Esophagus muscularis mucosa (tissue), 4 donors: Measurements from ENCODE around the gene GRID1. TPM values are rescaled to one million over a fixed set of nuclear protein-coding genes. Genes with fewer than 3 reads are reported as not detected.

Experiments used
- DNase-seq: peaks from one replicate; pipeline ENCODE4 v3.0.0-alpha.2; 2017; ENCODE audit errors: extremely low spot score
- H3K27ac ChIP-seq, 4 donors: fragments of 200-600 bp; sonication (generic); replicated peaks in 1 of 4; 1 replicate in 3 of 4; 2 replicates in 1 of 4; pipeline ENCODE4 v1.5.1; 2016 to 2019; ENCODE audit warnings: mild to moderate bottlenecking in 1 of 4
- H3K27me3 ChIP-seq, 4 donors: fragments of 200-600 bp; sonication (generic); one replicate each; pipeline versions ENCODE4 v1.5.1 to v1.6.0; 2016 to 2019
- H3K36me3 ChIP-seq, 4 donors: fragments of 200-600 bp; sonication (generic); one replicate each; pipeline ENCODE4 v1.5.1; 2016 to 2019
- H3K4me1 ChIP-seq, 4 donors: fragments of 200-600 bp; sonication (generic); one replicate each; pipeline ENCODE4 v1.5.1; 2016 to 2019
- H3K4me3 ChIP-seq, 4 donors: fragments of 200-600 bp; sonication (generic); 1 replicate in 2 of 4; 2 replicates in 2 of 4; pipeline ENCODE4 v1.5.1; 2016 to 2019; ENCODE audit warnings: mild to moderate bottlenecking in 4 of 4, moderate library complexity in 1 of 4
- H3K9me3 ChIP-seq, 4 donors: fragments of 200-600 bp; sonication (generic); 1 replicate in 3 of 4; 2 replicates in 1 of 4; pipeline ENCODE4 v1.5.1; 2016 to 2019
- EP300 ChIP-seq: sonication (generic); formaldehyde crosslinking; IDR thresholded peaks from one replicate; pipeline ENCODE4 v1.6.1; 2017; ENCODE audit warnings: antibody characterized with exemption
- POLR2A ChIP-seq: fragments of 450-650 bp; IDR thresholded peaks from one replicate; pipeline ENCODE4 v1.6.1; 2017; ENCODE audit warnings: antibody characterized with exemption, moderate library complexity, mild to moderate bottlenecking, low read depth
- POLR2AphosphoS5 ChIP-seq, 2 donors: sonication (generic); formaldehyde crosslinking; IDR thresholded peaks; one replicate each; pipeline ENCODE4 v1.6.1; 2017; ENCODE audit warnings: antibody characterized with exemption in 2 of 2
- WGBS: methylation state at CpG from one replicate; pipeline ENCODE4 v1.1.5; 2018; 5-methylcytosine and 5-hydroxymethylcytosine counted together
- intact Hi-C: fragments of 100-400 bp; cut with DNase I; formaldehyde crosslinking; loops from one replicate; pipeline ENCODE4 v1.15.1; 2023
- total RNA-seq, 4 donors: library from RNA; depleted of rRNA; stranded (reverse); fragments of >200 nt; gene quantifications; one replicate each; pipeline versions ENCODE4 v1.1.0 to v1.2.1, GENCODE V29; 2016
- TF ChIP-seq, protein P1 (sequence below), 3 experiments: fragments of 200-600 bp in 2 of 3; fragments of 450-650 bp in 1 of 3; sonication (generic) in 2 of 3; IDR thresholded peaks; one replicate each; pipeline ENCODE4 v1.5.1; 2017 to 2019; ENCODE audit warnings: antibody characterized with exemption in 3 of 3, mild to moderate bottlenecking in 2 of 3, moderate library complexity in 1 of 3

GRID1 gene
- total RNA-seq, 4 donors from 2014 or later: under 0.01 to 1.3 (median 1.1) TPM

- Histone ChIP-seq H3K36me3 (no peaks in the 10 kb centered on the region), H3K27ac (no peak overlapping the region), H3K4me3 (no peak overlapping the region), H3K4me1 (no peaks in the 10 kb centered on the region), H3K9me3 (no peaks in the 10 kb centered on the region), H3K27me3 (peaks cover 0 to 20% (median 0%) of the 10 kb centered on the region in 4 donors)
- 75% methylated on average over 13 of the region's 13 CpGs for WGBS
- no peak for TF ChIP-seq POLR2A
- no peak for TF ChIP-seq POLR2AphosphoS5 (IDR thresholded peaks at IDR 0.05)
- TF ChIP-seq, protein P1, sequence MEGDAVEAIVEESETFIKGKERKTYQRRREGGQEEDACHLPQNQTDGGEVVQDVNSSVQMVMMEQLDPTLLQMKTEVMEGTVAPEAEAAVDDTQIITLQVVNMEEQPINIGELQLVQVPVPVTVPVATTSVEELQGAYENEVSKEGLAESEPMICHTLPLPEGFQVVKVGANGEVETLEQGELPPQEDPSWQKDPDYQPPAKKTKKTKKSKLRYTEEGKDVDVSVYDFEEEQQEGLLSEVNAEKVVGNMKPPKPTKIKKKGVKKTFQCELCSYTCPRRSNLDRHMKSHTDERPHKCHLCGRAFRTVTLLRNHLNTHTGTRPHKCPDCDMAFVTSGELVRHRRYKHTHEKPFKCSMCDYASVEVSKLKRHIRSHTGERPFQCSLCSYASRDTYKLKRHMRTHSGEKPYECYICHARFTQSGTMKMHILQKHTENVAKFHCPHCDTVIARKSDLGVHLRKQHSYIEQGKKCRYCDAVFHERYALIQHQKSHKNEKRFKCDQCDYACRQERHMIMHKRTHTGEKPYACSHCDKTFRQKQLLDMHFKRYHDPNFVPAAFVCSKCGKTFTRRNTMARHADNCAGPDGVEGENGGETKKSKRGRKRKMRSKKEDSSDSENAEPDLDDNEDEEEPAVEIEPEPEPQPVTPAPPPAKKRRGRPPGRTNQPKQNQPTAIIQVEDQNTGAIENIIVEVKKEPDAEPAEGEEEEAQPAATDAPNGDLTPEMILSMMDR (IDR thresholded peaks at IDR 0.05): no peak
- no peak for TF ChIP-seq EP300
- DNase-seq: no peak
- intact Hi-C loops: no loop called here
Observed at GRCh38 chr10:86340176-86340990, 26.2 kb downstream of the GRID1 start.

- 74% methylated on average over 12 of the region's 12 CpGs for WGBS
- intact Hi-C loops: no loop called here
- H3K4me3 ChIP-seq: no peak overlapping the region
- DNase-seq: no peak
- TF ChIP-seq, protein P1 (IDR thresholded peaks at IDR 0.05): no peak
- TF ChIP-seq POLR2AphosphoS5 (IDR thresholded peaks at IDR 0.05): no peak
- TF ChIP-seq EP300: no peak
- TF ChIP-seq POLR2A: no peak
- H3K27me3 ChIP-seq: peaks cover 0 to 27% (median 0%) of the 10 kb centered on the region in 4 donors
- H3K36me3 ChIP-seq: no peaks in the 10 kb centered on the region
- no peaks in the 10 kb centered on the region for H3K9me3 ChIP-seq
- H3K27ac ChIP-seq: no peak overlapping the region
- H3K4me1 ChIP-seq: no peaks in the 10 kb centered on the region
Observed at GRCh38 chr10:86339226-86339865, 27.2 kb downstream of the GRID1 start.

DNA sequence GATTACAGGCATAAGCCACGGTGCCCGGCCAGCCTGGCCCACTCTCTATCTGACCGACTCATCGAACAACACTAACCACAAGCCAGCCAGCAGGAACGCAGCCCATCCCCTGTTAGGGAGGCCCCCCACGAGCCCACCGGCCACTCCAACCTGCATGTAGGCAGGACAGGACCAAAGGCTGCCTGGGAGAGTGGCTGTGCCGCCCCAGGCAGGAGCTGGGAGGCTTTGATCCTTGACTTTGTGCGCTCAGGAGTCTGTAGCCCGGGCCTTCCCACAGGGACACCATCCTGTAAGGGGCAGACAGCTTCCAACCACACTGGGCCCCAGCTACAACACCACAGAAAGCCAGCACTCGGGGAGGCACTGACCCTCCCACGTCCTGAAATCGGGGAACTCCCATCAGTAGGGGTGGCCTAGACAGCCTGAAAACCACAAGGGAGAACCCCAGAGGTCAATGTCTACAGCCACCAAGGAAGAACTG, 29.4 kb downstream of the GRID1 start:
- Histone ChIP-seq H3K4me3 (no peak overlapping the region), H3K27ac (no peak overlapping the region), H3K36me3 (no peaks in the 10 kb centered on the region), H3K4me1 (no peaks in the 10 kb centered on the region), H3K9me3 (no peaks in the 10 kb centered on the region), H3K27me3 (peaks cover 0 to 23% (median 0%) of the 10 kb centered on the region in 4 donors)
- WGBS: 90% methylated on average over 9 of the region's 13 CpGs
- TF ChIP-seq POLR2A: no peak
- TF ChIP-seq POLR2AphosphoS5 (IDR thresholded peaks at IDR 0.05): no peak
- TF ChIP-seq EP300: no peak
- TF ChIP-seq, protein P1 (IDR thresholded peaks at IDR 0.05): no peak
- no peak for DNase-seq
- intact Hi-C loops: no loop called here

DNA sequence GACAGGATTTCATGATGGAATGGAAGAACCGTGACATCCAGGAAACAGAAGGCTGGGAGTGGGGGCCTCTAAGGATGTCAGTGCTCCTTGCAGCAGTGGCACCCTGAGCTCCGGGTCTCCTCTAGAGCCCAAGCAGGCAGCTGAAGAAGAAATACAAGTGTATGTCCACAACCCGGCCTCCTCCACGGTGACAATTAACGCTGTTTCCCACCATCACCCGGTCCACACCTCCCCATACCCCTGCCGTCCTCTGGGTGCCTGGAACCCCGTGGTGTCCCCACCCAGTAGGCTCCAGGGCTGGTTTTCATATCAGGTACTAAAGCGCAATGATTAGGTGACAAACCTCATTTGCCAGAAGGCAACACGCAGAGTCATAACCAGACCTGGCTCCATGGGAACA, 30.3 kb downstream of the GRID1 start:
- H3K36me3 ChIP-seq: no peaks in the 10 kb centered on the region
- TF ChIP-seq POLR2A (no peak), POLR2AphosphoS5 (IDR thresholded peaks at IDR 0.05) (no peak), EP300 (no peak)
- TF ChIP-seq, protein P1 (IDR thresholded peaks at IDR 0.05): no peak
- H3K27me3 ChIP-seq: peaks cover 0 to 23% (median 0%) of the 10 kb centered on the region in 4 donors
- DNase-seq: no peak
- intact Hi-C loops: no loop called here
- H3K4me3 ChIP-seq: no peak overlapping the region
- WGBS: 86% methylated on average over 10 of the region's 10 CpGs
- H3K4me1 ChIP-seq: no peaks in the 10 kb centered on the region
- no peaks in the 10 kb centered on the region for H3K9me3 ChIP-seq
- H3K27ac ChIP-seq: no peak overlapping the region
